Cortex of kidney (tissue), 1 donor: Measurements from ENCODE around the gene ASB3.
"Not testable (repeated sequence)": the region's sequence is repeated elsewhere in the genome, so short reads cannot be mapped to it uniquely, and the experiment has no call there.

Experiments
- DNase-seq: peaks from one replicate; lab custom pipeline; 2025; lab: John Stamatoyannopoulos, UW

ASB3 gene

GRCh38 chr2:53786705-53787613 is at the start of gene ASB3, which contains the start of gene ERLEC1:
Gene ASB3 (minus strand): TSS chr2:53786953. CDS start chr2:53765572, 21,381 bp downstream.
Gene ERLEC1 (plus strand): TSS chr2:53787044. CDS start chr2:53787211, 167 bp downstream.
- DNase-seq = peak; percentile 49

- DNase-seq = not testable (repeated sequence)
These were observed 43.2 kb upstream of the ASB3 start for GRCh38 chr2:53829980-53830290.

- DNase-seq = no peak
These were observed 42.7 kb upstream of the ASB3 start for GRCh38 chr2:53829273-53829979.

GRCh38 chr2:53828331-53828730 is 41.6 kb upstream of the ASB3 start:
- no peak for DNase-seq

GRCh38 chr2:53827398-53828175 is 40.8 kb upstream of the ASB3 start:
- no peak for DNase-seq

GRCh38 chr2:53826587-53827397 is 40.0 kb upstream of the ASB3 start:
- DNase-seq = no peak

- DNase-seq = no peak
These were observed 39.3 kb upstream of the ASB3 start for GRCh38 chr2:53826030-53826410.

GRCh38 chr2:53823639-53824038 is 36.9 kb upstream of the ASB3 start:
- DNase-seq = not testable (repeated sequence)

- DNase-seq = no peak
These were observed 35.1 kb upstream of the ASB3 start for GRCh38 chr2:53821810-53822209.

GRCh38 chr2:53820711-53821110 is 34.0 kb upstream of the ASB3 start:
- no peak for DNase-seq

GRCh38 chr2:53820048-53820447 is 33.3 kb upstream of the ASB3 start:
- DNase-seq = no peak

GRCh38 chr2:53819634-53820033 is 32.9 kb upstream of the ASB3 start:
- no peak for DNase-seq

- no peak for DNase-seq
These were observed 32.2 kb upstream of the ASB3 start for GRCh38 chr2:53818854-53819435.

GRCh38 chr2:53813151-53813550 is 26.4 kb upstream of the ASB3 start:
- no peak for DNase-seq

- DNase-seq = no peak
These were observed 24.8 kb upstream of the ASB3 start for GRCh38 chr2:53811601-53812000.

GRCh38 chr2:53802617-53803151 is 15.9 kb upstream of the ASB3 start:
- no peak for DNase-seq

- DNase-seq = no peak
These were observed 14.8 kb upstream of the ASB3 start for GRCh38 chr2:53801547-53801946.

GRCh38 chr2:53793821-53794220 is 7.1 kb upstream of the ASB3 start:
- DNase-seq = no peak

- no peak for DNase-seq
These were observed 6.5 kb upstream of the ASB3 start for GRCh38 chr2:53793261-53793660.

- DNase-seq = no peak
These were observed 999 bp upstream of the ASB3 start for GRCh38 chr2:53787614-53788289.
